Neutrophil (primary cell): Measurements from ENCODE around the gene TKTL1.

Source experiments
- H3K27ac ChIP-seq: fragments of 200-600 bp; sonication (generic); 2 replicates; pipeline ENCODE4 v1.5.1; 2016; ENCODE audit warnings: mild to moderate bottlenecking, moderate library complexity
- H3K27me3 ChIP-seq: fragments of 200-600 bp; sonication (generic); 2 replicates; pipeline ENCODE4 v1.6.0; 2016; ENCODE audit warnings: mild to moderate bottlenecking
- H3K36me3 ChIP-seq: fragments of 200-600 bp; sonication (generic); 2 replicates; pipeline ENCODE4 v1.5.1; 2017
- H3K4me1 ChIP-seq, 2 experiments: fragments of 200-600 bp in 1 of 2; sonication (generic) in 1 of 2; 1 replicate in 1 of 2; 2 replicates in 1 of 2; pipeline versions ENCODE4 v1.5.1 to v1.6.1; 2013 to 2016; ENCODE audit warnings: low read depth in 1 of 2, low read length in 1 of 2, mild to moderate bottlenecking in 1 of 2, moderate library complexity in 1 of 2; ENCODE audit not compliant: control insufficient read depth in 1 of 2, insufficient read depth in 1 of 2
- H3K4me3 ChIP-seq, 2 experiments: fragments of 200-600 bp in 1 of 2; sonication (generic) in 1 of 2; 1 replicate in 1 of 2; 2 replicates in 1 of 2; pipeline ENCODE4 v1.5.1; 2013 to 2016; ENCODE audit warnings: low read depth in 1 of 2, low read length in 1 of 2, mild to moderate bottlenecking in 1 of 2, moderate library complexity in 1 of 2
- H3K9me3 ChIP-seq: fragments of 200-600 bp; sonication (generic); 2 replicates; pipeline ENCODE4 v1.5.1; 2016
- TF ChIP-seq, protein P1 (sequence below): fragments of 200-600 bp; sonication (generic); IDR thresholded peaks from 2 replicates; pipeline ENCODE4 v1.5.1; 2016; ENCODE audit warnings: antibody characterized with exemption

Gene TKTL1

DNA sequence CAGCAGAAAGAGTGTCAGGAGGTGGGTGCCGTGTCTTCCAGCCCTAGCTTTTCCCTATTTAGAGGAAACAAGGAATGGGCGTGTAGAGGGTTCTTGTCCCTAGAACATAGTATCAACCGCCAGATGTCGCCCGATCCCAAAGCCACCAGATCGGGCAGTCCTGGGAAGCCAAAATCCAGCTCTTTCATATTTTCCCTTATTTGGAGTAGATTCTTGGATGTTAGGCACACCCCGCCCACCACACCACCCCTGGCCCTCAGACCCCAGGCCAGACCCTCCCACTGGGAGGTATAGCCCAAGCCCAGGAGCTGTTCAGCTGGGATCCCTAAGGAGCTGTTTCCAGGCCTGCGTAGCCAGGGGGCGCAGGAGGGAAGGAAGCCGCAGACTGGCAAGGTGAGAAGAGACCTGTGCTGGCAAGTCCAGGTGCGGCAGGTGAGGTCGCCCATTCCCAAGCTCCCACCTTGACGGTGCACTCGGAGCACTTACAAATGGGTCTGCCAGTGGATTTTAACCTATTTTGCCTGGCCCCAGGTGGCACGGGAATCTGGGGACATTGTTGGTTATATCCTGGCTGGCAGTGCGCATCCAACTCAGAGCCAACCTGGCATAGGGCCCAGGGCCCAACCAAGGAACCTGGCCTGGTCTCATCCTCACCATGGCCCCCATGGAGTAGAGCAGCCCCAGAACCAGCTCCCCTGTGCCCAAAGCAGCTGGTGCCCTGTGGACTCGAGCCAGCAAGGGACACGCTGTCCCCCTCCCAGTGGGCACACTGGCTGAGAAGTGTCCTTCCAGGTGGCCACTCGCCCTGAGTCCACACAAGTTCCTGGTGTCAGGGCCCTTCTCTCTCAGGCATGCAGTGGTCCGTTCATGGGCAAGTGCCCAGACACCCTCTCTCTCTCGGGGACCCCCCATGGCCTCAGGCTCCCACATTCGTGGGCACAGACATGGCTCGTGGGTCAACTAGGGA, 78.0 kb downstream of the TKTL1 start:
- H3K4me3 ChIP-seq: peak overlapping the region; percentile 24 to 44
- H3K36me3 ChIP-seq: no peaks in the 10 kb centered on the region
- TF ChIP-seq, protein P1, sequence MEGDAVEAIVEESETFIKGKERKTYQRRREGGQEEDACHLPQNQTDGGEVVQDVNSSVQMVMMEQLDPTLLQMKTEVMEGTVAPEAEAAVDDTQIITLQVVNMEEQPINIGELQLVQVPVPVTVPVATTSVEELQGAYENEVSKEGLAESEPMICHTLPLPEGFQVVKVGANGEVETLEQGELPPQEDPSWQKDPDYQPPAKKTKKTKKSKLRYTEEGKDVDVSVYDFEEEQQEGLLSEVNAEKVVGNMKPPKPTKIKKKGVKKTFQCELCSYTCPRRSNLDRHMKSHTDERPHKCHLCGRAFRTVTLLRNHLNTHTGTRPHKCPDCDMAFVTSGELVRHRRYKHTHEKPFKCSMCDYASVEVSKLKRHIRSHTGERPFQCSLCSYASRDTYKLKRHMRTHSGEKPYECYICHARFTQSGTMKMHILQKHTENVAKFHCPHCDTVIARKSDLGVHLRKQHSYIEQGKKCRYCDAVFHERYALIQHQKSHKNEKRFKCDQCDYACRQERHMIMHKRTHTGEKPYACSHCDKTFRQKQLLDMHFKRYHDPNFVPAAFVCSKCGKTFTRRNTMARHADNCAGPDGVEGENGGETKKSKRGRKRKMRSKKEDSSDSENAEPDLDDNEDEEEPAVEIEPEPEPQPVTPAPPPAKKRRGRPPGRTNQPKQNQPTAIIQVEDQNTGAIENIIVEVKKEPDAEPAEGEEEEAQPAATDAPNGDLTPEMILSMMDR: peak; percentile 40
- peak overlapping the region; percentile 62 for H3K27ac ChIP-seq
- peaks cover 47 to 49% of the 10 kb centered on the region in 2 experiments for H3K4me1 ChIP-seq
- H3K9me3 ChIP-seq: no peaks in the 10 kb centered on the region
- no peaks in the 10 kb centered on the region for H3K27me3 ChIP-seq

DNA sequence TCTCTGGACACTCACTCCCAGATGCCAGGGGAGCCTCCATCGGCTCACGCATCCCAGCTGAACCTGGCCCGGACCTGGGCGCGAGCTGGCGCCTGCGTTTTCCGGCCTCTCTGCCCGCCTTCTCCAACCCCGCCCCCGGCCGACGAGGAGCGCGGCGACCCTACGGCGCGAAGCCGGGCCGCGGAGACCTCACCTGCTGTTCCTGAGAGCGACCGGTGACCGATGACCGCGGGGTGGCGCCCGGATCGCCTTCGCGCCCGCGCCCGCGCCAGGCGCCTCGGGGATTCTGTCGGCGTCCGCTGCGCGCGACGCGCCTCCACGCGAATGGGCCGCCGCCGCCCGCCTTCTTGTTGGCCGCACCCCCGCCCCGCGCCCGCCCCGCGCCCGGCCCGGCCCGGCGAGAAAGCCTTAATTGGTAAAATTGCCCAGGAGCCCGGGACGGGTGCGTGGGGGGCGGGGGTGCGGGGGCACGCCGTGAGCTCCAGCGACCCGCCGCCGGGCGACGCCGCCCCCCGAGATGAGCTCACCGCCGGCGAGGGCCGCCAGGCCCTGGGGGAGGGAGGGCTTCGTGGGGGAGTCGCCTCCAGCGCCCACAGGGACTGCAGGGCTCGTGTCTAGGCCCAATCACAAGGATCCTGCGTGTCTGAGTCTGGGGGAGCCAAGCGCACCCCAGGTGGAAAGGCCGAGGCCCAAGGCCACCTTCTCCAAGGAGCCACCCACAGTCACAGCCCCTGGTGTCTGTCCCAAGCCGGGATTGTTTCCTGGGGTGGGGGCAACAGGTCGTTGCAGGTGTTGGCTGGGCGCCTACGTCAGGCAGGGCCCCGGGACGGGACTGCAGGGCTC, 78.9 kb downstream of the TKTL1 start, which contains the start of gene FLNA:
FLNA (minus strand) TSS at position 322 of the 843 bp plus-strand sequence. CDS start 3,389 bp downstream, outside the sequence.
- Histone ChIP-seq H3K27me3 (no peaks in the 10 kb centered on the region), H3K4me3 (peak within 1 kb of the TSS; percentile 24 to 44), H3K36me3 (no peaks in the 10 kb centered on the region), H3K9me3 (no peaks in the 10 kb centered on the region), H3K4me1 (peaks cover 43 to 49% of the 10 kb centered on the region in 2 experiments), H3K27ac (peak within 1 kb of the TSS; percentile 62)
- TF ChIP-seq, protein P1: peak; percentile 36

DNA sequence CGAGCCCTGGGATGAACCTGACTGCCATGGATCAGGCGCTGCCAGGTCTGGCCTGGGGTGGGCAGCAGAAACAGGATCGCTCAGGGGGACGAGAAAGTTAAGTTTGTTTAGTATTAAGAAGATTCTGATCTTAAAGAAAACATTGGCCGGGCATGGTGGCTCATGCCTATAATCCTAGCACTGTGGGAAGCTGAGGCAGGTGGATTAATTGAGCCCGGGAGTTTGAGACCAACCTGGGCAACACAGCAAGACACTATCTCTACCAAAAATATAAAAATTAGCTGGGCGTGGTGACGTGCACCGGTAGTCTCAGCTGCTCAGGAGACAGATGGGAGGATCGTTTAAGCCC, 79.5 kb downstream of the TKTL1 start:
- TF ChIP-seq, protein P1: no peak
- no peaks in the 10 kb centered on the region for H3K9me3 ChIP-seq
- peaks cover 47% of the 10 kb centered on the region in 2 experiments for H3K4me1 ChIP-seq
- H3K27ac ChIP-seq: no peak overlapping the region
- no peaks in the 10 kb centered on the region for H3K27me3 ChIP-seq
- H3K36me3 ChIP-seq: no peaks in the 10 kb centered on the region
- peak overlapping the region in 1 of 2 experiments; percentile 44 for H3K4me3 ChIP-seq

DNA sequence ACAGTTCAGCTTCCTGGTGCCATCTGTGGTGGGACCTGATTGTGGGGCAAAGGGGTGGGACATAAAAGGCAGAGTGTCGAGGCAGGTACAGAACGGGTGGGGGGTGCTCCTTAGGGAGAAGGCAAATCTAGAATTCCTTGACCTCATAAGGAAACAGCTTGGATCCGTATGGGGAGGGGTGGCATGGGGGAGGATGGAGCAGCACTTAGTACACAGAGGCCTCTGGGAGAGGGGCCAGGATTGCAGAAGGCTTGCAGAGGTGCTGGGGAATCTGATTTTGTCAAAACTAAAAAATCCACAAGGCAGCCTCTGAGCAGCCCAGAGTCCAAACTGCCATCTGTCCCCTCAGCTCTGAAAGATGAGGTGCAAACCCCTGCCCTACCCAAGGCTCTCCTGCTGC, 81.2 kb downstream of the TKTL1 start:
- H3K27ac ChIP-seq: no peak overlapping the region
- H3K4me3 ChIP-seq: no peak overlapping the region
- no peaks in the 10 kb centered on the region for H3K9me3 ChIP-seq
- no peaks in the 10 kb centered on the region for H3K36me3 ChIP-seq
- H3K4me1 ChIP-seq: peaks cover 47 to 49% of the 10 kb centered on the region in 2 experiments
- TF ChIP-seq, protein P1: no peak
- no peaks in the 10 kb centered on the region for H3K27me3 ChIP-seq

DNA sequence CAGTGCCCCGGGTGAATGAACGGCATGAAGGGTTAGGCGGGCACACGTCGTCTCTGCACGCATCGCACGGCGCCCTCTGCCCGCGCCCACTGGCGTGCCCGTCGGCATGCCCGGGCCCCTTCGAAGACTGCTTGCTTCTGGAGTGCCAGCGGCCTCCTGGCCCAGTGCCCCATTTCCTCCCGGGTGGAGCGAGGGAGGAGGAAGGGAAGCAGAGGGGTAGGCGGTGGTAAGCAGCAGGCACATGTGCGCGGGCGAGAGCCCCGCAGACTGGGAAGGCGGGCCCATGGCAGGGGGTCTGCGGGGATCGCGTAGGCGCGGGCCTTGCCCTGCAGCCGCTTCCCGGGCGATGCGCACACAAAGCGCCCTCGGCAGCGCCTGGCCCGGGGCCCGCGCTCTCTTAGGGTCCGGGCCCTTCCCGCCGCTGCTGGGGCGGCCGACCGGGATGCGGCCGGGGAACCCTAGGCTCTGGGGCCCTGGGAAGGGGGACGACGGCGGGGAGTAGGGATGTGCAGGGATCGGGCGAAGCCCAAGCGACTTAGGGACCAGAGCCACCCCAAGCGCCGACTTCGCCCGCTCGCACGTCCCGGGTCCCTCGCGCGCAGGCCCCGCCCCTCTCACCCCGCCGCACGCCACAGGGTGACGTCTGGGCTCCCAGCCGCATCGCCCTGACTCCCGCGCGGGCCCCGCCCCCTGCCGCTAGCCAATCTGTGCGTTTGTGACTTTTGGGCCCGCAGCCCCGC, 82.6 kb downstream of the TKTL1 start:
- peaks cover 33 to 35% of the 10 kb centered on the region in 2 experiments for H3K4me1 ChIP-seq
- no peaks in the 10 kb centered on the region for H3K36me3 ChIP-seq
- TF ChIP-seq, protein P1: no peak
- no peaks in the 10 kb centered on the region for H3K9me3 ChIP-seq
- peak overlapping the region; percentile 97 for H3K27ac ChIP-seq
- no peaks in the 10 kb centered on the region for H3K27me3 ChIP-seq
- peak overlapping the region; percentile 61 to 69 for H3K4me3 ChIP-seq
